ENCODE results near the gene SERPINI1. TPM values are rescaled to one million over a fixed set of nuclear protein-coding genes. Genes with fewer than 3 reads are reported as not detected.

Gene SERPINI1
- total RNA-seq, 6 donors from 2014 or later: 0.89 to 7.9 (median 4.5) TPM

GRCh38 chr3:167736997-167737396 is 1.5 kb downstream of the SERPINI1 start:
- 83 to 85% methylated on average over 2 of the region's 2 CpGs for WGBS, 2 donors
- TF ChIP-seq POLR2A (IDR thresholded peaks at IDR 0.05) (no peak), CTCF (IDR thresholded peaks at IDR 0.05) (no peak), EP300 (IDR thresholded peaks at IDR 0.05) (no peak), POLR2AphosphoS5 (IDR thresholded peaks at IDR 0.05) (no peak)

GRCh38 chr3:167738037-167738436 is 2.5 kb downstream of the SERPINI1 start:
- Histone ChIP-seq H3K4me1 (peaks cover 13 to 23% (median 17%) of the 10 kb centered on the region in 4 donors), H3K9me3 (no peaks in the 10 kb centered on the region), H3K36me3 (no peaks in the 10 kb centered on the region), H3K27ac (no peak overlapping the region), H3K4me3 (no peak overlapping the region), H3K27me3 (peaks cover 0 to 3% (median 0%) of the 10 kb centered on the region in 4 donors)
- 85% methylated on average over 2 of the region's 2 CpGs for WGBS, 2 donors
- DNase-seq (no peak), ATAC-seq (ENCODE audit: low FRiP score in 2 of 2) (no peak)
- TF ChIP-seq POLR2A (IDR thresholded peaks at IDR 0.05): no peak
- TF ChIP-seq POLR2AphosphoS5 (IDR thresholded peaks at IDR 0.05): no peak
- no peak for TF ChIP-seq EP300 (IDR thresholded peaks at IDR 0.05)
- TF ChIP-seq CTCF (IDR thresholded peaks at IDR 0.05): no peak

More at GRCh38 chr3:167736997-167737396, 1.5 kb downstream of the SERPINI1 start:
- H3K4me1 ChIP-seq: peaks cover 19 to 33% (median 26%) of the 10 kb centered on the region in 4 donors
- DNase-seq: no peak
- H3K4me3 ChIP-seq: no peak overlapping the region
- H3K27ac ChIP-seq: no peak overlapping the region
- no peaks in the 10 kb centered on the region for H3K36me3 ChIP-seq
- H3K27me3 ChIP-seq: peaks cover 0 to 3% (median 0%) of the 10 kb centered on the region in 4 donors
- no peaks in the 10 kb centered on the region for H3K9me3 ChIP-seq
- ATAC-seq (ENCODE audit: low FRiP score in 2 of 2): no peak

GRCh38 chr3:167739190-167739810 is 3.8 kb downstream of the SERPINI1 start:
- no peak for ATAC-seq (ENCODE audit: low FRiP score in 2 of 2)
- Histone ChIP-seq H3K9me3 (no peaks in the 10 kb centered on the region), H3K4me3 (no peak overlapping the region), H3K27me3 (peaks cover 0 to 3% (median 0%) of the 10 kb centered on the region in 4 donors), H3K27ac (no peak overlapping the region), H3K36me3 (no peaks in the 10 kb centered on the region), H3K4me1 (peaks cover 6 to 14% (median 7%) of the 10 kb centered on the region in 4 donors)
- 91 to 96% methylated on average over 4 of the region's 4 CpGs for WGBS, 2 donors
- TF ChIP-seq POLR2A (IDR thresholded peaks at IDR 0.05) (no peak), POLR2AphosphoS5 (IDR thresholded peaks at IDR 0.05) (no peak), EP300 (IDR thresholded peaks at IDR 0.05) (no peak), CTCF (IDR thresholded peaks at IDR 0.05) (no peak)
- no peak for DNase-seq

GRCh38 chr3:167740961-167741587 is 5.6 kb downstream of the SERPINI1 start:
- no peak for DNase-seq
- H3K9me3 ChIP-seq: no peaks in the 10 kb centered on the region
- ATAC-seq (ENCODE audit: low FRiP score in 2 of 2): no peak

More at GRCh38 chr3:167740961-167741587, 5.6 kb downstream of the SERPINI1 start:
- TF ChIP-seq POLR2A (IDR thresholded peaks at IDR 0.05): no peak
- no peak for TF ChIP-seq CTCF (IDR thresholded peaks at IDR 0.05)
- no peak for TF ChIP-seq EP300 (IDR thresholded peaks at IDR 0.05)
- no peak for TF ChIP-seq POLR2AphosphoS5 (IDR thresholded peaks at IDR 0.05)
- Histone ChIP-seq H3K27me3 (no peaks in the 10 kb centered on the region), H3K36me3 (no peaks in the 10 kb centered on the region), H3K4me1 (peaks cover 3 to 9% (median 4%) of the 10 kb centered on the region in 4 donors), H3K4me3 (no peak overlapping the region), H3K27ac (no peak overlapping the region)
- 69 to 78% methylated on average over 2 of the region's 2 CpGs for WGBS, 2 donors
